HL-60 (cell line): Measurements from ENCODE around the gene MME.

Experiments
- DNase-seq, 2 experiments: peaks; one replicate each; pipeline ENCODE4 v3.0.0-alpha.2; 2010 to 2020; ENCODE audit warnings: low read depth in 1 of 2, low spot score in 1 of 2
- H3K27ac ChIP-seq: fragments of 250-450 bp; sonication (Bioruptor Pico); replicated peaks from 2 replicates; pipeline ENCODE4 v1.5.1; 2020; ENCODE audit warnings: mild to moderate bottlenecking, moderate library complexity
- H3K27me3 ChIP-seq: fragments of 250-450 bp; sonication (Bioruptor Pico); 2 replicates; pipeline ENCODE4 v1.5.1; 2021; ENCODE audit warnings: mild to moderate bottlenecking, moderate library complexity; ENCODE audit not compliant: insufficient read depth, poor library complexity, severe bottlenecking
- H3K4me3 ChIP-seq: replicated peaks from 2 replicates; pipeline ENCODE4 v1.5.1; 2011; ENCODE audit warnings: mild to moderate bottlenecking, control low read depth, low read length; ENCODE audit not compliant: insufficient read depth
- GABPA ChIP-seq: IDR thresholded peaks from 2 replicates; pipeline ENCODE4 v1.6.1; 2012; ENCODE audit warnings: low read depth
- POLR2AphosphoS5 ChIP-seq: IDR thresholded peaks from 2 replicates; pipeline ENCODE4 v1.6.1; 2012; ENCODE audit warnings: low read depth
- SPI1 ChIP-seq: IDR thresholded peaks from 2 replicates; pipeline ENCODE4 v1.6.1; 2012; ENCODE audit warnings: low read depth, mild to moderate bottlenecking, borderline replicate concordance
- TF ChIP-seq, protein P1 (sequence below): IDR thresholded peaks from 2 replicates; pipeline ENCODE4 v1.6.1; 2012; ENCODE audit warnings: low read depth; ENCODE audit not compliant: insufficient replicate concordance
- TF ChIP-seq, protein P2 (sequence below): IDR thresholded peaks from one replicate; pipeline ENCODE4 v1.5.1; 2011; ENCODE audit warnings: low read length, control low read depth, inconsistent platforms; ENCODE audit not compliant: insufficient read depth

Gene MME

DNA sequence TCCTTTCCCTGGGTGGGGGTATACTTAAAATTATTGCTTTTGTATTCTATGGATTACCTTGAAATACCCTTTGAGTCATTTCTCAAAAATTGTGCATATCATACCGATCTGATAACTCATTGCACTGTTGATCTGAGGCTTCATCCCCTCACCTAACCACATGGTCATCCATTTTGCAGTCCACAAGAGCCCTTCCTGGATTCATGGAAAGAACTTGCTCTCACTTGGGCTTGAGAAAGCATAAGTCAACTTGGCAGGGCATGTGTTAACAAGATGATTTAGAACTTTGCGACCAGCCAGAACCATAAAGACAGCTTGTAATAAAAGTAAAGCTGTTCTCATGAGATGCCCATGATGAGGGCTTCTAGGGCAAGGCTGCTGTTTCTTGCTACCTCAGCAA lies 22.2 kb downstream of the MME start:
- TF ChIP-seq GABPA (no peak), SPI1 (no peak)
- TF ChIP-seq, protein P1, sequence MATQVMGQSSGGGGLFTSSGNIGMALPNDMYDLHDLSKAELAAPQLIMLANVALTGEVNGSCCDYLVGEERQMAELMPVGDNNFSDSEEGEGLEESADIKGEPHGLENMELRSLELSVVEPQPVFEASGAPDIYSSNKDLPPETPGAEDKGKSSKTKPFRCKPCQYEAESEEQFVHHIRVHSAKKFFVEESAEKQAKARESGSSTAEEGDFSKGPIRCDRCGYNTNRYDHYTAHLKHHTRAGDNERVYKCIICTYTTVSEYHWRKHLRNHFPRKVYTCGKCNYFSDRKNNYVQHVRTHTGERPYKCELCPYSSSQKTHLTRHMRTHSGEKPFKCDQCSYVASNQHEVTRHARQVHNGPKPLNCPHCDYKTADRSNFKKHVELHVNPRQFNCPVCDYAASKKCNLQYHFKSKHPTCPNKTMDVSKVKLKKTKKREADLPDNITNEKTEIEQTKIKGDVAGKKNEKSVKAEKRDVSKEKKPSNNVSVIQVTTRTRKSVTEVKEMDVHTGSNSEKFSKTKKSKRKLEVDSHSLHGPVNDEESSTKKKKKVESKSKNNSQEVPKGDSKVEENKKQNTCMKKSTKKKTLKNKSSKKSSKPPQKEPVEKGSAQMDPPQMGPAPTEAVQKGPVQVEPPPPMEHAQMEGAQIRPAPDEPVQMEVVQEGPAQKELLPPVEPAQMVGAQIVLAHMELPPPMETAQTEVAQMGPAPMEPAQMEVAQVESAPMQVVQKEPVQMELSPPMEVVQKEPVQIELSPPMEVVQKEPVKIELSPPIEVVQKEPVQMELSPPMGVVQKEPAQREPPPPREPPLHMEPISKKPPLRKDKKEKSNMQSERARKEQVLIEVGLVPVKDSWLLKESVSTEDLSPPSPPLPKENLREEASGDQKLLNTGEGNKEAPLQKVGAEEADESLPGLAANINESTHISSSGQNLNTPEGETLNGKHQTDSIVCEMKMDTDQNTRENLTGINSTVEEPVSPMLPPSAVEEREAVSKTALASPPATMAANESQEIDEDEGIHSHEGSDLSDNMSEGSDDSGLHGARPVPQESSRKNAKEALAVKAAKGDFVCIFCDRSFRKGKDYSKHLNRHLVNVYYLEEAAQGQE: no peak
- no peak for DNase-seq
- H3K27ac ChIP-seq: no peak overlapping the region
- no peak overlapping the region for H3K4me3 ChIP-seq
- no peaks in the 10 kb centered on the region for H3K27me3 ChIP-seq

DNA sequence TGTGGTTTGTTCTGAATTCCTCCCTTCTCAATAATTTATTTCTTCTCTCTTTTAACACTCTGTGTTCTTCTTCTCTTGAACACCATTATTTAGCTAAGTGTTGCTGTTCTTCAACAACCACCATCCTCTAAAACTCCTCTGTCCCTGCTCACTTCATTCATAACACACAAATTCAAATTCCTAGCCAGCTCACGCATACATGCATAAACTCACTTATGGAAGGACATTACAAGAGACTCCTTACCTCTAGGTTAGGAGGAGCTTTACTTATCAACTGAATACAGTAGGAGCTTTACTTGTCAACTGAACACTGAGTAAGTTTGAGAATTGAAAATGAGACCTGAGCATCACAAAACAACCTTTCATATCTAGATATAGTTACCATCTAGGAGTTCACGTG lies 23.6 kb downstream of the MME start:
- Histone ChIP-seq H3K4me3 (no peak overlapping the region), H3K27me3 (no peaks in the 10 kb centered on the region), H3K27ac (no peak overlapping the region)
- TF ChIP-seq POLR2AphosphoS5: no peak
- TF ChIP-seq, protein P1: no peak
- no peak for TF ChIP-seq GABPA
- TF ChIP-seq, protein P2, sequence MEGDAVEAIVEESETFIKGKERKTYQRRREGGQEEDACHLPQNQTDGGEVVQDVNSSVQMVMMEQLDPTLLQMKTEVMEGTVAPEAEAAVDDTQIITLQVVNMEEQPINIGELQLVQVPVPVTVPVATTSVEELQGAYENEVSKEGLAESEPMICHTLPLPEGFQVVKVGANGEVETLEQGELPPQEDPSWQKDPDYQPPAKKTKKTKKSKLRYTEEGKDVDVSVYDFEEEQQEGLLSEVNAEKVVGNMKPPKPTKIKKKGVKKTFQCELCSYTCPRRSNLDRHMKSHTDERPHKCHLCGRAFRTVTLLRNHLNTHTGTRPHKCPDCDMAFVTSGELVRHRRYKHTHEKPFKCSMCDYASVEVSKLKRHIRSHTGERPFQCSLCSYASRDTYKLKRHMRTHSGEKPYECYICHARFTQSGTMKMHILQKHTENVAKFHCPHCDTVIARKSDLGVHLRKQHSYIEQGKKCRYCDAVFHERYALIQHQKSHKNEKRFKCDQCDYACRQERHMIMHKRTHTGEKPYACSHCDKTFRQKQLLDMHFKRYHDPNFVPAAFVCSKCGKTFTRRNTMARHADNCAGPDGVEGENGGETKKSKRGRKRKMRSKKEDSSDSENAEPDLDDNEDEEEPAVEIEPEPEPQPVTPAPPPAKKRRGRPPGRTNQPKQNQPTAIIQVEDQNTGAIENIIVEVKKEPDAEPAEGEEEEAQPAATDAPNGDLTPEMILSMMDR: no peak
- no peak for TF ChIP-seq SPI1
- DNase-seq: no peak

DNA sequence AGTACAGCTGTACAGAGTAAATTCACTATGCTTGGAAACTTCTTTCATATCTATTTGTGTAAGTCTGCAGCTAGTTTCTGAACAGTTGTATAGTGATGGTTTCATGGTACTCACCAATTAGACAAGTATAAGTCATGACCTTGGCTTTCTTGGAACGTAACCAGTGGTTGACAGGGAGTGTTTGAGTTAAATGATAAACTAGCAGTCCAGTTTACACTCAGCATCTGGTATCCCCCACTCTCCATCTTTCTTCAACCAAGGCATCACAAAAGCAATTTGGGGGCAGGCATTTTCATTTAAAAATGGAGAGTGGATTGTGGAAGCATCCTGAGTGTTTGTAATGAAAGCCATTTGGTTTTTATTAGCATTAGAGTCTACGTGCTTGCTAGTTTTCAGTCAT lies 26.0 kb downstream of the MME start:
- DNase-seq: no peak
- H3K27ac ChIP-seq: no peak overlapping the region
- H3K27me3 ChIP-seq: no peaks in the 10 kb centered on the region
- H3K4me3 ChIP-seq: no peak overlapping the region
- TF ChIP-seq GABPA (no peak), POLR2AphosphoS5 (no peak), SPI1 (no peak)
- TF ChIP-seq, protein P1: no peak
- TF ChIP-seq, protein P2: no peak

DNA sequence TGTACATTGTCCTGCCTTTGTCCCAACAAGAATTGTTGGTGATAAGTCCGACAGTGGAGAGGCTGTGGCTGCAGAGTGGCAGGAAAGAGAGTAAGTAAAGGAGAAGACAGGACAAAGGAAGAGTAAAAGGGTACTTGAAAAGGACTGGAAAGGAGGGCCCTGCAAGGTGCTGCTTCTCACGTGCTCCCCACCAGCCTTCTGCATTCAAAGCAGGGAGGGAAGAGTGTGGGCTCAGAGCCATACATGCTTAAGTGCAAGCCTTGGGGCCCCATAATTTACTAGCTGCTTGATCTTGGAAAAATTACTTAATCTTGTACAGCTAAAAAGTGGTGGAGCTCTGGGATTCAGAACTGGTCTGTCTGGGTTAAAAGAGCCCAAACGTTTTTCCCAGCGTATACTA lies 29.9 kb downstream of the MME start:
- H3K27ac ChIP-seq: no peak overlapping the region
- H3K4me3 ChIP-seq: no peak overlapping the region
- no peak for DNase-seq
- H3K27me3 ChIP-seq: no peaks in the 10 kb centered on the region
- TF ChIP-seq POLR2AphosphoS5 (no peak), SPI1 (no peak), GABPA (no peak)
- TF ChIP-seq, protein P1: no peak
- TF ChIP-seq, protein P2: no peak
